ENCODE data around the gene CARD11.

GRCh38 chr7:2860627-2861133 lies 183.0 kb downstream of the CARD11 start:
- TF ChIP-seq, protein P1, sequence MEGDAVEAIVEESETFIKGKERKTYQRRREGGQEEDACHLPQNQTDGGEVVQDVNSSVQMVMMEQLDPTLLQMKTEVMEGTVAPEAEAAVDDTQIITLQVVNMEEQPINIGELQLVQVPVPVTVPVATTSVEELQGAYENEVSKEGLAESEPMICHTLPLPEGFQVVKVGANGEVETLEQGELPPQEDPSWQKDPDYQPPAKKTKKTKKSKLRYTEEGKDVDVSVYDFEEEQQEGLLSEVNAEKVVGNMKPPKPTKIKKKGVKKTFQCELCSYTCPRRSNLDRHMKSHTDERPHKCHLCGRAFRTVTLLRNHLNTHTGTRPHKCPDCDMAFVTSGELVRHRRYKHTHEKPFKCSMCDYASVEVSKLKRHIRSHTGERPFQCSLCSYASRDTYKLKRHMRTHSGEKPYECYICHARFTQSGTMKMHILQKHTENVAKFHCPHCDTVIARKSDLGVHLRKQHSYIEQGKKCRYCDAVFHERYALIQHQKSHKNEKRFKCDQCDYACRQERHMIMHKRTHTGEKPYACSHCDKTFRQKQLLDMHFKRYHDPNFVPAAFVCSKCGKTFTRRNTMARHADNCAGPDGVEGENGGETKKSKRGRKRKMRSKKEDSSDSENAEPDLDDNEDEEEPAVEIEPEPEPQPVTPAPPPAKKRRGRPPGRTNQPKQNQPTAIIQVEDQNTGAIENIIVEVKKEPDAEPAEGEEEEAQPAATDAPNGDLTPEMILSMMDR (IDR thresholded peaks at IDR 0.05): no peak
- no peak for TF ChIP-seq POLR2A (IDR thresholded peaks at IDR 0.05)

All from ovary (tissue), 3 donors.